Left renal cortex interstitium (tissue), 4 donors: ENCODE data around the gene MT1HL1. TPM values are rescaled to one million over a fixed set of nuclear protein-coding genes. Genes with fewer than 3 reads are reported as not detected.
"Not testable (repeated sequence)": the region's sequence is repeated elsewhere in the genome, so short reads cannot be mapped to it uniquely, and the experiment has no call there.

Experiments used
- DNase-seq, 4 donors: peaks; one replicate each; pipeline ENCODE4 v3.0.0-alpha.2; 2013; ENCODE audit warnings: low read depth in 4 of 4, low spot score in 2 of 4, missing footprints in 1 of 4
- polyA plus RNA-seq, 4 donors: library from polyadenylated mRNA; unstranded; fragments of 120-200 nt; gene quantifications; one replicate each; pipeline ENCODE4 v1.2.1, GENCODE V29; 2013; ENCODE audit not compliant: insufficient read length in 4 of 4

Gene MT1HL1
- polyA plus RNA-seq, 4 donors: 0.38 TPM; not detected in 3

GRCh38 chr1:236979149-236979900 lies 24.9 kb downstream of the MT1HL1 start:
- no peak for DNase-seq

GRCh38 chr1:236978740-236979139 lies 25.5 kb downstream of the MT1HL1 start:
- no peak for DNase-seq

- DNase-seq: no peak
Observed at GRCh38 chr1:236975461-236975860, 28.8 kb downstream of the MT1HL1 start.

- not testable (repeated sequence) for DNase-seq
Observed at GRCh38 chr1:236974025-236974424, 30.2 kb downstream of the MT1HL1 start.

DNA sequence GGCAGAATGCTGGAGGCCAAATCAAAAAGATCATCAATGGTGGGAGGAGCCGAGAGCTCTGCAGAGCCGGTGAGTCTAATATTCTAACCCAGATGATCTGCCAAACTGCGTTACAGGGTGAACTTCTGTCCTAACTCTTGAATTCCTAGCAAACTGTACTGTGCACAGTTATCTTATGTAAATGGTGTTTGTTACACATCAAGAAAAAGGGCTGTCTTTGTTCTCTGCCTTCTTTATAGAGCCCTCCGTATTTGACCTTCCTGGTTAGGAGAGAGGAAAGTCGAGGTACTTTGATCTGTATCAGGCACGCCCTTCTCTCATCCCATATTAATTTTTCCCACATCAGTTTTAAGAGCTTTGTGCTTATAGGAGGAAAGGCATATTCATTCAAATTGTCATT lies 37.6 kb downstream of the MT1HL1 start:
- no peak for DNase-seq

- no peak for DNase-seq
Observed at GRCh38 chr1:236963920-236964319, 40.3 kb downstream of the MT1HL1 start.

DNA sequence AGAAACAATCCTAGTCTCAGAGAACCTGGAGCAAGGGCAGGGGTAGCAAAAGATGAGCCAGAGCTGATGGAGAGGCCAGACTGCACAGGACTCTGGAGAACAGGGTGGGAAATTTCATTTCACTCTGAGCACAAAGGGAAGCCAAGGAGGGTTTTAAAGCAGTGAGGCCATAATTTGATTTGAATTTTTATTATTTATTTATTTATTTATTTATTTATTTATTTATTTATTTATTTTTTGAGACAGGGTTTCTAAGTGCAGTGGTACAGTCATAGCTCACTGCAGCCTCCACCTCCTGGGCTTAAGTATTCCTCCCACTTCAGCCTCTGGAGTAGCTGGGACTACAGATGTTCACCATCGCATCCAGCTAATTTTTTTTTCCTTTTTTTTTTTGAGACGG lies 45.1 kb downstream of the MT1HL1 start:
- no peak for DNase-seq

- no peak for DNase-seq
Observed at GRCh38 chr1:236957235-236957634, 47.0 kb downstream of the MT1HL1 start.

Other genes starting within 250 kb of the MT1HL1 start
- gene MTR, start 209.1 kb downstream of the MT1HL1 start, polyA plus RNA-seq: 10 to 100 TPM; 27.7 to 43.5 (median 37.6) TPM
- 1 to 10 TPM; 1.1 to 1.4 (median 1.2) TPM for gene RYR2, start 37.7 kb upstream of the MT1HL1 start, polyA plus RNA-seq